ENCODE data around the gene DENND1A. TPM values are rescaled to one million over a fixed set of nuclear protein-coding genes. Genes with fewer than 3 reads are reported as not detected.

Gene DENND1A
- total and polyA plus RNA-seq, 2 of the 13 experiments (the other 11 are each of a cell fraction or from before 2014, with no cell fraction given): 14.8 to 30.1 TPM

DNA sequence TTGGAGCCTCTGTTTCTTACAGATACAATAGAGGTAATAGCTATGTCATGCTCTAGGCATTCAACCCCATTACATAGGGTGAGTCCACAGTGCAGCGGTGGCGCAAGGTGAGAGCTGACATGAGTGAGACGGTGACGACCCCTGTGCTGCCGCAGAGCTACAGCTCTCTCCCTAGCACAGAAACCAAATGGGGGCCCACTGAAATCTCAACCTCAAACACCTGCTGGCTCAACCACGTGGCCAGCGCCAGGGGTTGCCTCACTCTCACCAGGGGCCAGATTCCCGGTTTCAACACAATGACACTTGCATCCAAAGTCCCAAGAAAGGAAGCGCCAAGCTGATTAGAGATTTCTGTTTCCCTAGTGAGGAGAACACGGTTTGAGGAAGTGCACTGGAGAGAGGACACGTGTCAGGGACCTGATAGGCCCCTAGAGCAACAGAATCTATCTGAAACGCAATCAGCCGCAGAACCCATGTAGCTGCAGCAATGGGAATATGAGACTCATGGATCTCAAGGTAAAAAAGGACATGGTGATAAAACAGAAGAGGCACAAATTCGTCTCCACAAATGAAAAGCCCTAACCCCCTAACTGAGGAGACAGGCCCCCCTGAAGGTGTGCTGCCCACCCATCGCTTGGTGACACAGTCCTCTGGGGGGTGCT, 459.7 kb downstream of the DENND1A start (continued):
- no peak for TF ChIP-seq ZSCAN20 (CRISPR knock-in tag; IDR thresholded peaks at IDR 0.05; ENCODE audit: borderline replicate concordance)
- TF ChIP-seq SRF (IDR thresholded peaks at IDR 0.05; ENCODE audit: low read depth, low read length): no peak
- no peak for TF ChIP-seq SATB2 (CRISPR knock-in tag; IDR thresholded peaks at IDR 0.05)
- peak; percentile 53; the same call in 1 of the 2 replicates for TF ChIP-seq FOXK1 (CRISPR knock-in tag; IDR thresholded peaks at IDR 0.05; ENCODE audit: borderline replicate concordance, low read depth)
- 0 out of 2 replicates have a peak, but pooled peaks have one; percentile 40 for TF ChIP-seq ZSCAN22 (CRISPR knock-in tag; IDR thresholded peaks at IDR 0.05)
- TF ChIP-seq, protein P1, sequence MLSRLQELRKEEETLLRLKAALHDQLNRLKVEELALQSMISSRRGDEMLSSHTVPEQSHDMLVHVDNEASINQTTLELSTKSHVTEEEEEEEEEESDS (CRISPR knock-in tag; IDR thresholded peaks at IDR 0.05; ENCODE audit: borderline replicate concordance): no peak; the same call in 1 of the 2 replicates
- no peak for TF ChIP-seq TMF1 (CRISPR knock-in tag; IDR thresholded peaks at IDR 0.05; ENCODE audit: low read depth)
- no peak for TF ChIP-seq ZNF512 (CRISPR knock-in tag; IDR thresholded peaks at IDR 0.05)
- TF ChIP-seq MTA1 (CRISPR knock-in tag; IDR thresholded peaks at IDR 0.05; ENCODE audit: borderline replicate concordance): peak; percentile 88; the same call in 1 of the 2 replicates
- no peak for TF ChIP-seq ZNF530 (CRISPR knock-in tag; IDR thresholded peaks at IDR 0.05; ENCODE audit: low read depth)
- TF ChIP-seq TAF1 (CRISPR knock-in tag; IDR thresholded peaks at IDR 0.05): peak; percentile 36; the same call in 1 of the 2 replicates
- TF ChIP-seq MED13 (CRISPR knock-in tag; IDR thresholded peaks at IDR 0.05): 0 out of 2 replicates have a peak, but pooled peaks have one; percentile 32
- peak; percentile 73; the same call in 1 of the 2 replicates for TF ChIP-seq KDM1A (CRISPR knock-in tag; IDR thresholded peaks at IDR 0.05)
- TF ChIP-seq DRAP1 (CRISPR knock-in tag; IDR thresholded peaks at IDR 0.05): peak; percentile 51; the same call in 1 of the 2 replicates
- TF ChIP-seq KDM3A (CRISPR knock-in tag; IDR thresholded peaks at IDR 0.05; ENCODE audit: low read depth): no peak
- no peak for TF ChIP-seq ZNF256 (CRISPR knock-in tag; conservative IDR thresholded peaks at IDR 0.05)
- no peak for TF ChIP-seq AHR (CRISPR knock-in tag; IDR thresholded peaks at IDR 0.05)
- TF ChIP-seq, protein P2, sequence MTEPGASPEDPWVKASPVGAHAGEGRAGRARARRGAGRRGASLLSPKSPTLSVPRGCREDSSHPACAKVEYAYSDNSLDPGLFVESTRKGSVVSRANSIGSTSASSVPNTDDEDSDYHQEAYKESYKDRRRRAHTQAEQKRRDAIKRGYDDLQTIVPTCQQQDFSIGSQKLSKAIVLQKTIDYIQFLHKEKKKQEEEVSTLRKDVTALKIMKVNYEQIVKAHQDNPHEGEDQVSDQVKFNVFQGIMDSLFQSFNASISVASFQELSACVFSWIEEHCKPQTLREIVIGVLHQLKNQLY (CRISPR knock-in tag; IDR thresholded peaks at IDR 0.05): peak; percentile 94
- 0 out of 2 replicates have a peak, but pooled peaks have one; percentile 21 for TF ChIP-seq BORCS8-MEF2B (CRISPR knock-in tag; IDR thresholded peaks at IDR 0.05)
- peak; percentile 68; the same call in 1 of the 2 replicates for TF ChIP-seq ZNF501 (CRISPR knock-in tag; IDR thresholded peaks at IDR 0.05)
- TF ChIP-seq, protein P3, sequence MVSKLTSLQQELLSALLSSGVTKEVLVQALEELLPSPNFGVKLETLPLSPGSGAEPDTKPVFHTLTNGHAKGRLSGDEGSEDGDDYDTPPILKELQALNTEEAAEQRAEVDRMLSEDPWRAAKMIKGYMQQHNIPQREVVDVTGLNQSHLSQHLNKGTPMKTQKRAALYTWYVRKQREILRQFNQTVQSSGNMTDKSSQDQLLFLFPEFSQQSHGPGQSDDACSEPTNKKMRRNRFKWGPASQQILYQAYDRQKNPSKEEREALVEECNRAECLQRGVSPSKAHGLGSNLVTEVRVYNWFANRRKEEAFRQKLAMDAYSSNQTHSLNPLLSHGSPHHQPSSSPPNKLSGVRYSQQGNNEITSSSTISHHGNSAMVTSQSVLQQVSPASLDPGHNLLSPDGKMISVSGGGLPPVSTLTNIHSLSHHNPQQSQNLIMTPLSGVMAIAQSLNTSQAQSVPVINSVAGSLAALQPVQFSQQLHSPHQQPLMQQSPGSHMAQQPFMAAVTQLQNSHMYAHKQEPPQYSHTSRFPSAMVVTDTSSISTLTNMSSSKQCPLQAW (CRISPR knock-in tag; IDR thresholded peaks at IDR 0.05): 0 out of 2 replicates have a peak, but pooled peaks have one; percentile 24
- no peak for TF ChIP-seq BRD4 (CRISPR knock-in tag; IDR thresholded peaks at IDR 0.05)
- no peak for TF ChIP-seq ZFP36 (IDR thresholded peaks at IDR 0.05; ENCODE audit: borderline replicate concordance, low read depth, low read length, partially characterized antibody)
- TF ChIP-seq TCF7L2 (IDR thresholded peaks at IDR 0.05; ENCODE audit: low read depth, low read length): no peak
- no peak for TF ChIP-seq DNMT3B (CRISPR knock-in tag; conservative IDR thresholded peaks at IDR 0.05)
- TF ChIP-seq ZFP37 (CRISPR knock-in tag; IDR thresholded peaks at IDR 0.05; ENCODE audit: borderline replicate concordance): no peak
- no peak for TF ChIP-seq PHF8 (CRISPR knock-in tag; IDR thresholded peaks at IDR 0.05)
- peak; percentile 87 for TF ChIP-seq KLF6 (CRISPR knock-in tag; IDR thresholded peaks at IDR 0.05)
